OCI-LY7 (cell line): ENCODE results near the gene ZNF341. TPM values are rescaled to one million over a fixed set of nuclear protein-coding genes. Genes with fewer than 3 reads are reported as not detected.

Source experiments
- BruUV-seq: library from RNA; stranded (reverse); fragments of 400-500 nt; replicated peaks from 2 replicates; lab custom pipeline; 2021; lab: Mats Ljungman, UMichigan
- CTCF ChIA-PET: fragments of 300-600 bp; sonication (Branson Sonifier 250); formaldehyde crosslinking; loops from one replicate; lab custom pipeline; 2022; ENCODE audit warnings: antibody characterized with exemption; ENCODE audit not compliant: unreplicated experiment; lab: Charles Lee
- POLR2A ChIA-PET: fragments of 300-600 bp; sonication (Branson Sonifier 250); formaldehyde crosslinking; loops from one replicate; lab custom pipeline; 2022; ENCODE audit warnings: antibody characterized with exemption; lab: Charles Lee
- DNase-seq: peaks from one replicate; pipeline ENCODE4 v3.0.0-alpha.2; 2015; ENCODE audit warnings: low spot score
- H2AFZ ChIP-seq: fragments of 200-600 bp; sonication (generic), shearing (Covaris generic); 2 replicates; pipeline ENCODE4 v1.6.1; 2014; ENCODE audit warnings: mild to moderate bottlenecking, antibody characterized with exemption, low read length, moderate library complexity
- H3K27ac ChIP-seq: fragments of 200-600 bp; sonication (generic); 2 replicates; pipeline ENCODE4 v1.5.1; 2014; ENCODE audit warnings: mixed run types, low read depth, mild to moderate bottlenecking, moderate library complexity, low read length, inconsistent platforms; ENCODE audit not compliant: poor library complexity, severe bottlenecking
- H3K36me3 ChIP-seq: fragments of 200-600 bp; sonication (generic); 2 replicates; pipeline ENCODE4 v1.6.1; 2014; ENCODE audit warnings: mild to moderate bottlenecking, antibody characterized with exemption, low read length, moderate library complexity, mixed read lengths; ENCODE audit not compliant: insufficient read depth
- H3K4me1 ChIP-seq: fragments of 200-600 bp; sonication (generic); 2 replicates; pipeline ENCODE4 v1.5.1; 2014; ENCODE audit warnings: mild to moderate bottlenecking, low read length; ENCODE audit not compliant: insufficient read depth, poor library complexity, severe bottlenecking
- H3K4me2 ChIP-seq: fragments of 200-600 bp; sonication (generic); 2 replicates; pipeline ENCODE4 v1.6.1; 2014; ENCODE audit warnings: mild to moderate bottlenecking, low read length
- H3K4me3 ChIP-seq: fragments of 200-600 bp; sonication (generic); 2 replicates; pipeline ENCODE4 v1.5.1; 2014; ENCODE audit warnings: mild to moderate bottlenecking, low read depth, low read length; ENCODE audit not compliant: poor library complexity, severe bottlenecking
- H3K79me2 ChIP-seq: fragments of 200-600 bp; sonication (generic); 2 replicates; pipeline ENCODE4 v1.6.1; 2016; ENCODE audit warnings: low read depth, mild to moderate bottlenecking, low read length, moderate library complexity, mixed read lengths; ENCODE audit not compliant: insufficient read depth
- H3K9me2 ChIP-seq: fragments of 200-600 bp; sonication (generic); 2 replicates; pipeline ENCODE4 v1.6.1; 2016; ENCODE audit warnings: mild to moderate bottlenecking, low read length, mixed read lengths; ENCODE audit not compliant: insufficient read depth
- H3K9me3 ChIP-seq: fragments of 200-600 bp; sonication (generic); 2 replicates; pipeline ENCODE4 v1.6.1; 2014; ENCODE audit warnings: mild to moderate bottlenecking, mixed run types, low read length, mixed read lengths
- H4K20me1 ChIP-seq: fragments of 200-600 bp; sonication (generic); 2 replicates; pipeline ENCODE4 v1.6.1; 2014; ENCODE audit warnings: mild to moderate bottlenecking, antibody characterized with exemption, low read length, moderate library complexity, mixed read lengths; ENCODE audit not compliant: insufficient read depth
- EZH2phosphoT487 ChIP-seq: fragments of 200-600 bp; sonication (generic); IDR thresholded peaks from 2 replicates; pipeline ENCODE4 v1.6.1; 2018; ENCODE audit warnings: low read depth, borderline replicate concordance, mild to moderate bottlenecking, mixed run types, antibody characterized with exemption, low read length, moderate library complexity, mixed read lengths
- intact Hi-C: fragments of 100-400 bp; cut with micrococcal nuclease; formaldehyde crosslinking; loops from one replicate; pipeline ENCODE4 v1.10.0; 2022; ENCODE audit not compliant: unreplicated experiment
- total RNA-seq, 2 experiments: library from RNA; depleted of rRNA in 1 of 2; stranded (reverse); fragments of >200 nt in 1 of 2; shearing (Covaris generic) in 1 of 2; gene quantifications; 2 replicates each; pipeline ENCODE4 v1.2.3, GENCODE V29; 2014 to 2022
- TF ChIP-seq, protein P1 (sequence below): fragments of 200-600 bp; sonication (generic); conservative IDR thresholded peaks from 2 replicates; pipeline ENCODE4 v1.5.1; 2014; ENCODE audit warnings: mild to moderate bottlenecking, antibody characterized with exemption, low read length, moderate library complexity, mixed read lengths

The ZNF341 gene
- total RNA-seq, 2 experiments from 2014 or later, result 3.2 to 7.7 TPM

DNA sequence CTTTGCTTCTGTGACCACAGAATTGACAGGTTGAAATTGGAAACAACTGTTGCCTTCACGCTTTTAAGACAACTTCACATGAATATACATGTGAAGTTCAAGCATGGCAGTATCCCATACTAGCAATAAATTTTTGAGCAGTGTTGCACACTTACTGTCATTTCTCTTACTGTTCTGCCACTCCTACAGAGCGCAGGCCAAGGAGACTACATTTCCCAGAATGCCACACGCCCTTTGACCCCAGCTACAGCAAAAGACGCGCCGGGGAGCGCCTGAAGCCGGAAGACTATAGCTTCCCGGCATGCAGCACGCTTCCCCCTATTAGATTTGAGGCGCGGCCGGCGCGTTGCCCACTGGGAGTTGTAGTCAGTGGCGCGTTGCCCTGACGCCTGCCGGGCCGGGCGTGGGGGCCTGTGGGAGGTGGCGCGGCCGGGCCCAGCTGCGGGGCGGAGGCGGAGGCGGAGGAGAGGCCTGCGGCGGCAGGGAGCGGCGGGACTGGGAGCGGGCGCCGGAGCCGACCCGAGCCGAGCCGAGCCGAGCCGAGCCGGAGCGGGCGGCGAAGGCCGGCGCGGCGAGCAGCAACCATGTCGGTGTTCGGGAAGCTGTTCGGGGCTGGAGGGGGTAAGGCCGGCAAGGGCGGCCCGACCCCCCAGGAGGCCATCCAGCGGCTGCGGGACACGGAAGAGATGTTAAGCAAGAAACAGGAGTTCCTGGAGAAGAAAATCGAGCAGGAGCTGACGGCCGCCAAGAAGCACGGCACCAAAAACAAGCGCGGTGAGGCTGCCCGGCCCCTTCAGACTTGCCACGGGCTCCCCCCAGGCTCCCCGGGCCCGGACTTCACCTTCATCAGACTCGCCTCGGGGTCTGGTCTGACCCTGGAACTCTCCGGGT, 79.3 kb downstream of the ZNF341 start, which contains the start of gene CHMP4B:
Gene CHMP4B (plus strand): TSS at position 464 of the 891 bp plus-strand sequence. CDS start 121 bp downstream, at position 585.
- H3K27ac ChIP-seq, result peak within 1 kb of the TSS; percentile 61
- no peak for TF ChIP-seq EZH2phosphoT487
- TF ChIP-seq, protein P1, sequence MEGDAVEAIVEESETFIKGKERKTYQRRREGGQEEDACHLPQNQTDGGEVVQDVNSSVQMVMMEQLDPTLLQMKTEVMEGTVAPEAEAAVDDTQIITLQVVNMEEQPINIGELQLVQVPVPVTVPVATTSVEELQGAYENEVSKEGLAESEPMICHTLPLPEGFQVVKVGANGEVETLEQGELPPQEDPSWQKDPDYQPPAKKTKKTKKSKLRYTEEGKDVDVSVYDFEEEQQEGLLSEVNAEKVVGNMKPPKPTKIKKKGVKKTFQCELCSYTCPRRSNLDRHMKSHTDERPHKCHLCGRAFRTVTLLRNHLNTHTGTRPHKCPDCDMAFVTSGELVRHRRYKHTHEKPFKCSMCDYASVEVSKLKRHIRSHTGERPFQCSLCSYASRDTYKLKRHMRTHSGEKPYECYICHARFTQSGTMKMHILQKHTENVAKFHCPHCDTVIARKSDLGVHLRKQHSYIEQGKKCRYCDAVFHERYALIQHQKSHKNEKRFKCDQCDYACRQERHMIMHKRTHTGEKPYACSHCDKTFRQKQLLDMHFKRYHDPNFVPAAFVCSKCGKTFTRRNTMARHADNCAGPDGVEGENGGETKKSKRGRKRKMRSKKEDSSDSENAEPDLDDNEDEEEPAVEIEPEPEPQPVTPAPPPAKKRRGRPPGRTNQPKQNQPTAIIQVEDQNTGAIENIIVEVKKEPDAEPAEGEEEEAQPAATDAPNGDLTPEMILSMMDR, result no peak
- peaks cover 18% of the 10 kb centered on the region for H3K4me1 ChIP-seq
- H3K4me3 ChIP-seq, result peak within 1 kb of the TSS; percentile 92
- no peaks in the 10 kb centered on the region for H3K9me3 ChIP-seq
- H3K9me2 ChIP-seq, result no peaks in the 10 kb centered on the region
- peak within 1 kb of the TSS; percentile 96 for H3K4me2 ChIP-seq
- ChIA-PET POLR2A (interaction anchor here (0.6 to 1.7 kb wide), 5 partner anchors 10 to 1525 kb away, joined by 3 to 7 read pairs (median 3); no protein-coding TSS in a partner anchor), CTCF (interaction anchor here (1.1 to 1.3 kb wide), 2 partner anchors 9 to 32 kb away, joined by 3 to 6 read pairs; no protein-coding TSS in a partner anchor)
- peaks cover 22% of the 10 kb centered on the region for H3K36me3 ChIP-seq
- peaks cover 17% of the 10 kb centered on the region; the same call in 1 of the 2 replicates for H4K20me1 ChIP-seq
- no TSS peak for BruUV-seq
- H3K79me2 ChIP-seq, result peaks cover 48% of the 10 kb centered on the region
- H2AFZ ChIP-seq, result peak within 1 kb of the TSS; percentile 61; the same call in 1 of the 2 replicates
- peak; percentile 98 for DNase-seq
- intact Hi-C loops, result loop anchor here (1.0 to 5.0 kb wide), 3 partner anchors 33 to 301 kb away; partner anchors contain the start of gene EIF2S2

DNA sequence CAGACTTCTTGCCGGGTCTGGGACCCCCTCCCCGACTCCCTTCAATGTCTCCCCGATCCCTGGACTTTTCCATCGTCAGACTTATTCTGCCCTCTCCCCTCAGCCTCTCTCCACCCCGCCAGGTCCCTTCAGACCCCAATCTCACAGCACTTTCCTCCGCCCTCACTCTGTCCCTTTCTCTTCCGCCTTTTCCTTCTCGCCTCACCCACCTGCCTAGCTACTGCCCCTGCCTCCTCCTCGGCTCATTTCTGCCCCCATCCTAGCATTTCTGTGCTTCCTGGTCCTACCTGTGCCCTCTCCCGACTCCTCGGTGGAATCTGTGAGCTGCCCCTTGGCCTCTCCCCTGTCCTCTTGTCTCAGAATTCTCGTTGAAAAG, 80.0 kb downstream of the ZNF341 start:
- DNase-seq, result peak; percentile 57
- BruUV-seq, result no TSS peak

More for the DNA sequence above, 80.0 kb downstream of the ZNF341 start:
- peaks cover 55% of the 10 kb centered on the region for H3K79me2 ChIP-seq
- H3K4me1 ChIP-seq, result peaks cover 18% of the 10 kb centered on the region
- ChIA-PET POLR2A (interaction anchor here (1.3 to 1.7 kb wide), 2 partner anchors 16 to 296 kb away, joined by 4 to 5 read pairs; no protein-coding TSS in a partner anchor), CTCF (interaction anchor here (1.3 kb wide), 1 partner anchor 33 kb away, joined by 3 read pairs; no protein-coding TSS in a partner anchor)
- TF ChIP-seq EZH2phosphoT487, result no peak
- TF ChIP-seq, protein P1, result no peak
- peak overlapping the region; percentile 61 for H3K27ac ChIP-seq
- no peak overlapping the region; the same call in 1 of the 2 replicates for H2AFZ ChIP-seq
- peak overlapping the region; percentile 92 for H3K4me3 ChIP-seq
- H3K4me2 ChIP-seq, result peak overlapping the region; percentile 96
- no peaks in the 10 kb centered on the region for H3K9me3 ChIP-seq
- no peaks in the 10 kb centered on the region for H3K9me2 ChIP-seq
- peaks cover 29% of the 10 kb centered on the region for H3K36me3 ChIP-seq
- intact Hi-C loops, result loop anchor here (1.0 to 5.0 kb wide), 3 partner anchors 33 to 301 kb away; partner anchors contain the start of gene EIF2S2
- H4K20me1 ChIP-seq, result peaks cover 17% of the 10 kb centered on the region; the same call in 1 of the 2 replicates
